Measurements from ENCODE around the gene THOC6.

THOC6 gene

GRCh38 chr16:3017794-3018506 lies 5.9 kb upstream of the THOC6 start, which contains the start of gene CLDN6:
Gene CLDN6 (minus strand): TSS chr16:3018183. CDS start chr16:3016021, 2,162 bp downstream.
- peak; percentile 81 for DNase-seq

GRCh38 chr16:3019594-3020246 lies 4.1 kb upstream of the THOC6 start:
- DNase-seq, result no peak

GRCh38 chr16:3020247-3020603 lies 3.6 kb upstream of the THOC6 start, which contains the start of gene TNFRSF12A:
Gene TNFRSF12A (plus strand): TSS chr16:3020368. CDS start chr16:3020398, 30 bp downstream.
- peak; percentile 91 for DNase-seq

GRCh38 chr16:3020604-3021448 lies 3.0 kb upstream of the THOC6 start:
- peak; percentile 73 for DNase-seq

- DNase-seq, result peak; percentile 83
Observed at GRCh38 chr16:3021449-3022207, 2.2 kb upstream of the THOC6 start.

- peak; percentile 83 for DNase-seq
Observed at GRCh38 chr16:3022208-3022683, 1.6 kb upstream of the THOC6 start.

GRCh38 chr16:3022684-3023414 lies 986 bp upstream of the THOC6 start:
- DNase-seq, result peak; percentile 46

- DNase-seq, result peak; percentile 77
Observed at GRCh38 chr16:3023415-3023668, 493 bp upstream of the THOC6 start.

- no peak for DNase-seq
Observed at GRCh38 chr16:3025032-3026002, 1.5 kb downstream of the THOC6 start.

- no peak for DNase-seq
Observed at GRCh38 chr16:3026003-3026378, 2.2 kb downstream of the THOC6 start.

- DNase-seq, result no peak
Observed at GRCh38 chr16:3026609-3027488, 3.0 kb downstream of the THOC6 start.

GRCh38 chr16:3027489-3027795 lies 3.6 kb downstream of the THOC6 start:
- DNase-seq, result no peak

GRCh38 chr16:3027983-3028715 lies 4.3 kb downstream of the THOC6 start:
- peak; percentile 96 for DNase-seq

GRCh38 chr16:3028716-3029319 lies 5.0 kb downstream of the THOC6 start:
- peak; percentile 65 for DNase-seq

GRCh38 chr16:3029491-3030221 lies 5.8 kb downstream of the THOC6 start:
- peak; percentile 70 for DNase-seq

GRCh38 chr16:3030222-3031212 lies 6.7 kb downstream of the THOC6 start:
- DNase-seq, result no peak

- no peak for DNase-seq
Observed at GRCh38 chr16:3032624-3033023, 8.8 kb downstream of the THOC6 start.
